ENCODE data around the gene CYFIP2. TPM values are rescaled to one million over a fixed set of nuclear protein-coding genes. Genes with fewer than 3 reads are reported as not detected.
"Not testable (repeated sequence)": the region's sequence is repeated elsewhere in the genome, so short reads cannot be mapped to it uniquely, and the experiment has no call there.

Gene CYFIP2
- total RNA-seq, 1 experiment from 2014 or later = 2.8 TPM

DNA sequence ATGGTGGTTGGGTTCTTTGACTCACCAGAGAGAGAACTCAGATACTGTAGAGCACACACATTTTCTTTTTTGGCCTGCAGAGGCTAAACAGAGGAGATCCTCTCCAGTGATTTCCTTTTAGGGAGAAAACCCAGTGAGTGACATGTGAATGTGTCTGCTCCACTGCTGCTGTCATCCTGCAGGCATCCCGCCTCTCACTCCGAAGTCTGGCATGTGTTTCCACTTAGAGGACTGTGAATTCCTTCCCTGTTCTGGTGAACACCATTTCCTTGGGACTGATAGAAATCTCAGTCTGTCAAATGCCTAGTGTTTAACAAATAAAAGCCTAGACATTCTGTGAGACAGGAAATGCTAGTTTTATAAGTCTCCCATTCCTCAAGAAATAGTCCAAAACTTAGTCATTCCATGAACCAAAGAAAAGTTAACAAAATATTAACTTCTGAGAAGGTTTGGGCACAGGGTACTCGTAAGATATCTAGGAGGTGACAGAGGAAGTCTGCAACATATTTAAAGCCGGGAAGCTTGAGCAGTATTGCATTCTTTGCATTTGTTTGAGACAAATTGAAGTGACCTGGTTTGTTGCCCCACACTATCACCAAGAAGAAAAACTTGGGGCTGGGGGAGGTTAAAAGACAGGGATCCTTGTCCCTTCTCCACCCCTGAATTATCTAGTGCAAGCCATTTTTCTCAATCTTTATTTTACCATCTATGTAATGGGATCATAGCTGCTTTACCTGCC lies 119.2 kb downstream of the CYFIP2 start:
- Histone ChIP-seq H3K9me3 (replicated peaks) (no peaks in the 10 kb centered on the region), H3K36me3 (no peaks in the 10 kb centered on the region), H3K27me3 (no peaks in the 10 kb centered on the region), H3K27ac (peak overlapping the region; percentile 46), H3K4me3 (no peak overlapping the region), H3K4me1 (peaks cover 20% of the 10 kb centered on the region)
- peak; percentile 61 to 67 for DNase-seq

DNA sequence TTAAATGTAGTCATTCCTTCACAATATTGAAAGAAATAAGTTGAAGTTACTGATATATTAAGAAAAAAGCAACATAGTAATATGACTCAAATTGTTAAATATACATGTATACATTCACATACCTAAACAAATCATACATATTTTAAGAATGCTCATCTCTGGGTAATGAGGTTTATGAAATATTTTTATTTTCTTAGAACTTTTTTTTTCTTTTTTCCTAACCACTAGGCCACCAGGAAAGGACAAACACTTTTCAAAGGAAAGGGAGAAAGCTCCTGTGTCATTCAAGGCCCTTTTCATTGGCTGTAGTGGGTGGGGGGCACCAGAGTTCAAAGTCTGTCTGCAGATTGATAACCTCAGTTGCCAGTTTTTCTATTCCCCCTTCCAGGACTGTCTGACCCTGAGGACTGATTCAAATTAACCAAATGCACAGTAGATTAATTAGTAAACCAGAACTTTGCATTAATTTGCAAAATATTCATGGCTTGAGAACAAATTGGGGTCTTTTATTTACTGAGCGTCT lies 121.2 kb downstream of the CYFIP2 start:
- Histone ChIP-seq H3K36me3 (no peaks in the 10 kb centered on the region), H3K27me3 (no peaks in the 10 kb centered on the region), H3K9me3 (replicated peaks) (no peaks in the 10 kb centered on the region), H3K4me1 (peaks cover 20% of the 10 kb centered on the region), H3K27ac (peak overlapping the region; percentile 56), H3K4me3 (peak overlapping the region; percentile 33)
- DNase-seq = peak in 1 of 2 experiments; percentile 15

DNA sequence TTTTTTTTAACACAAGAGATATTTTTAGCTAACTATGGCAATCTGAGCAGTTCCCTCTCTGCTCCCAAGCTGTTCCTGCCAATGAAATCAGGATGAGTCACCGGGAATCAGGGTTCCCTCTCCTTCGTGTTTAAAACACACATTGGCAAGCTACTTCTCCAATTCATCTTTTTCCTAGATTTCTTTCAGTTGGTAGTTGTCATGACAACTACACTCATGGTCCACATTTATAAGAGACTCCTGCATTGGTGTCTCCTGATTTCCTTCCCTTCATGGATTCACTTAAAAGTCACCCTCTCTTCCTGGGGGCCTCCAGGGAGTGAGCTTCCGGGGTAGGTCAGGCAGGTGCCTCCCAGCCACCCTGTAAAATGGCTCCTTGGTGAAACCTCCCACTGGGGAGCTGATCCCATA lies 121.8 kb downstream of the CYFIP2 start:
- peak overlapping the region; percentile 33 for H3K4me3 ChIP-seq
- H3K27ac ChIP-seq = peak overlapping the region; percentile 56
- H3K4me1 ChIP-seq = peaks cover 20% of the 10 kb centered on the region
- DNase-seq = peak; percentile 56 to 73
- no peaks in the 10 kb centered on the region for H3K27me3 ChIP-seq
- H3K9me3 ChIP-seq (replicated peaks) = no peaks in the 10 kb centered on the region
- no peaks in the 10 kb centered on the region for H3K36me3 ChIP-seq

DNA sequence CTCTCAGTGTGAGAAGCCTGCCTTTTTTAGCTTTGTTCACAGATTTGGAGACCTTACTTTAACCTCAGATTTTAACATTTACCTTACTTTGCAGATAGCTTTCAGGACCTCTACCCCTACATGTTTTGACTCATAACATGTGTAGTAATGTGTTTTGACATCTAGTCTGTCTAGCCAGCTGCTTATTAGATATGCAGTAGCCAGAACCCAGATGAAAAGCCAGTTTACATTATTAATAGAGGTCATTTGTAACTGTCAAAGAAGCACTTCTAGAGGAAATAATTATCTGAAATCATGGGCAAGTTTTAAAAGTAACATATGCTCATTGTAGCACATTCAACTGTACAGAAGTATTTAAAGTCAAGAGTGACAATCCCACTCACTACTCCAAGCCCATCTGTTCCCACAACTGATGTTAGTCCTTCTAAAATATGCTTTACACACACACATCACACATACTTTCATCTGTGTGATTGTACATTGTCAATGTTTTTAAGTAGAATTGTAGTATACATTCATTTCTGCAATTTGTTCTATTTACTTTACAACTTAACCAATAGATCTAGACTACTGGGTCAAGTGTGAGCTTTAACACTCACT lies 122.3 kb downstream of the CYFIP2 start:
- H3K4me1 ChIP-seq = peaks cover 20% of the 10 kb centered on the region
- no peak overlapping the region for H3K4me3 ChIP-seq
- H3K36me3 ChIP-seq = no peaks in the 10 kb centered on the region
- no peaks in the 10 kb centered on the region for H3K27me3 ChIP-seq
- DNase-seq = no peak
- no peaks in the 10 kb centered on the region for H3K9me3 ChIP-seq (replicated peaks)
- H3K27ac ChIP-seq = peak overlapping the region; percentile 56

DNA sequence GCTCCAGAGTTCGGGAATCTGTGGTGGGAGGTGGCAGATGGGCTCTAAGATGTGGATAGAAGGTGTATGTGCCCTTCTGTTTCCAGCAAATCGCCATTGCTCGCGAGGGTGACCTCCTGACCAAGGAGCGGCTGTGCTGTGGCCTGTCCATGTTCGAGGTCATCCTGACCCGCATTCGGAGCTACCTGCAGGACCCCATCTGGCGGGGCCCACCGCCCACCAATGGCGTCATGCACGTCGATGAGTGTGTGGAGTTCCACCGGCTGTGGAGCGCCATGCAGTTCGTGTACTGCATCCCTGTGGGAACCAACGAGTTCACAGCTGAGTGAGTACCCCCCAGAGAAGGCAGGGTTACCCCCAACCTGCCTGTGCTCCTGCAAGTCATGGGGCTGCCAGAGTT lies 123.2 kb downstream of the CYFIP2 start:
- Histone ChIP-seq H3K9me3 (replicated peaks) (no peaks in the 10 kb centered on the region), H3K27ac (no peak overlapping the region), H3K4me3 (no peak overlapping the region), H3K4me1 (peaks cover 20% of the 10 kb centered on the region), H3K27me3 (no peaks in the 10 kb centered on the region), H3K36me3 (no peaks in the 10 kb centered on the region)
- no peak for DNase-seq

DNA sequence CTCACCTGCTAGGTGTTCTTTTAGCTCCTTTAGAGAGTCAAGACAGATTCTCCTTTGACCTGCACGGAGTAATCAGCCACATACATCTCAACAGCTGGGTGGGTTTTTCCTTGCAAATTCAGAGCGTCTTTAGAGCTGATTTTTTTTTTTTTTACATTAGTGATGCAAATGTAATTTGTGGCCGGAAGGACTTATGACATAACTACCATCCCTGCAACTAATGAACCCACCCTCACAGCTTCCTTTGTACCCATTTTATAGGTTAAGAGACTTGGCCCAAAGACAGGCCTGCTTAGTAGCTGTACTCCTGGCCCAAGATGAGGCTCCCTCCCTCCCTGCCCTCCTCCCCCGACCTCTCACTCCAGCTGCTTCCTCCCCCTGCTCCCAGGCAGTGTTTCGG lies 124.2 kb downstream of the CYFIP2 start:
- H3K4me1 ChIP-seq = peaks cover 17% of the 10 kb centered on the region
- no peak overlapping the region for H3K27ac ChIP-seq
- no peak for DNase-seq
- H3K4me3 ChIP-seq = no peak overlapping the region
- no peaks in the 10 kb centered on the region for H3K27me3 ChIP-seq
- H3K9me3 ChIP-seq (replicated peaks) = no peaks in the 10 kb centered on the region
- no peaks in the 10 kb centered on the region for H3K36me3 ChIP-seq

DNA sequence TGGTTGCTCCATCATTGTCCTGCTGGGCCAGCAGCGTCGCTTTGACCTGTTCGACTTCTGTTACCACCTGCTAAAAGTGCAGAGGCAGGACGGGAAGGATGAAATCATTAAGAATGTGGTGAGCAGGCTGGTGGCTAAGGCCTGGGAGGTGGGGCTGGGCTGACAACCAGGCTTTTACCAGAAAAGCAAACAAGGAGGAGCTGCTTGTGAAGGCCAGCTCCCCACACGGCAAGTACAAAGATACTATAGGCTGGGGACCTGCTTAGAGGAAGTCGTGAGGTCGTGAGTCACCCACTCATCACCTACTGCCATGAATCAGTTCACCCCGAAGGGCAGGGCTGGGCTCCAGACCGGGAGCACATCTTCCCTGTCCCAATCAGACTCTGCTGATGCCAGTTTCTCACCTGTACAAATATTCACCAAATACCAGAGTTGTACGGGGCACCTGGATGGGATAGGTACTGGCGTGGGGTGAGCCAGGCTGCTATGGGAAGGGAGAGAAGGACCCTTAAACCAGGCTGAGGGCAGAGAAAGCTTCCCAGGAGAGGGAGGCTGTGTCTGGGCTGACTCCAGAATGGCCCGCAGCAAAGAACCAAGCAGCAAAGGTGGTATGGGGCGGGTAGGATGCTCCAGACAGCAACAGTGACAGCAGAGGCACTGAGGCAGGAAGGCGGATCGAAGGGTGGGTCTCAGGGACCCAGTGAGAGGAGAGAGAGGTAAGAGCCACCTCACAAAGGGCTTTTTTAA lies 124.8 kb downstream of the CYFIP2 start:
- Histone ChIP-seq H3K4me3 (no peak overlapping the region), H3K4me1 (peaks cover 15% of the 10 kb centered on the region), H3K27ac (no peak overlapping the region), H3K27me3 (no peaks in the 10 kb centered on the region), H3K36me3 (no peaks in the 10 kb centered on the region), H3K9me3 (replicated peaks) (no peaks in the 10 kb centered on the region)
- DNase-seq = peak; percentile 17

DNA sequence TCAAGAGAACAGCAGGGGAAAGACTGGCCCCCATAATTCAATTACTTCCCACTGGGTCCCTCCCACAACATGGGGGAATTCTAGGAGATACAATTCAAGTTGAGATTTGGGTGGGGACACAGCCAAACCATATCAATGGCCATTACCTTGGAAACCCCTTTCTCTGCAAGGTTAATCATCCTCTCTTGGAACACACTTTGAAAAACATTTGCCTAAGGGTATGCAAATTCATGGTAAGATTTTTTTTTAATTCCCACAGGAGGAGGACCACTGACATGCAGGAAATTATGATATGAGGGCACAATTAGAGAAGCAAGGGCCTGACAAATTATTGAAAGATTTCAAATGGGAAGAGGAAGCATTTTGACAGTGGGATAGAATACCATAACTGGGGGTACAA lies 132.4 kb downstream of the CYFIP2 start:
- no peak overlapping the region for H3K4me3 ChIP-seq
- no peak for DNase-seq
- no peaks in the 10 kb centered on the region for H3K36me3 ChIP-seq

DNA sequence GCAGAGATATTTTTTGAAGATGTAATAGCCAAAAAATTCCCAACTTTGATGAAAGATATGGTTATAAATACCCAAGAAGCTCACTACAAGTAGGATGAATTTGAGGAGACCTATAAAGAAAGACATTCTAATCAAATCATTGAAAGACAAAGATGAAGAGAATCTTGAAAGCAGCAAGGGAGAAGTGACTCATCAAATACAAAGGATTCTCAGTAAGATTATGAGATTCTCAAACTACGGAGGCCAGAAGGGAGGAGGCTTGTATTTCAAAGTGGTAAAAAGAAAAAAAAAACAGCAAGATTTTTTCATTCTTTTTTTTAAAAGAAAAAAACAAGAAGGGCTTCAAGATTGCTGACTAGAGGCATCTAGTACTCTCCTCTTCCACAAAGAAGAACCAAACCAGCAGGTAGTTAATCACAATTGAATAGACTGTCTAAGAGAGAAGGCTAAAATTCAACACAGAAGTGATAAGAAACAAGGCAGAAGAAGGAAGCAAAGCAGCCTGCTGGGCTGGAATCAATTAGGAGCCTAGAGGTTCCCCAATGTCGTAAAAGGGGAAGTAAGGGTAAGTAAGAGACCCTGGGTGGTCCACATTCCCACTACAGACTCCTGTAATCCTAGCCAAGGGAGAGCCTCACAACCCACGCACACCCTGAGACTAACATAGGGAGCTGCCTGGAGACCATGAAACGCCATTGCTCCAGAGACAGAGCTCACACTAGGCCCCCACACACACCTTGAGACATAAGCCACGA lies 135.0 kb downstream of the CYFIP2 start:
- H3K36me3 ChIP-seq = no peaks in the 10 kb centered on the region
- no peak overlapping the region for H3K27ac ChIP-seq
- 0 out of 2 replicates have a peak, but pooled peaks cover 5% of the 10 kb centered on the region for H3K27me3 ChIP-seq
- DNase-seq = no peak
- no peaks in the 10 kb centered on the region for H3K4me1 ChIP-seq
- peaks cover 5% of the 10 kb centered on the region; the same call in 1 of the 2 replicates for H3K9me3 ChIP-seq (replicated peaks)
- H3K4me3 ChIP-seq = no peak overlapping the region

More for the DNA sequence above, 132.4 kb downstream of the CYFIP2 start:
- no peak overlapping the region for H3K27ac ChIP-seq
- H3K27me3 ChIP-seq = no peaks in the 10 kb centered on the region
- H3K4me1 ChIP-seq = no peaks in the 10 kb centered on the region
- H3K9me3 ChIP-seq (replicated peaks) = 0 out of 2 replicates have a peak, but pooled peaks cover under 1% of the 10 kb centered on the region

DNA sequence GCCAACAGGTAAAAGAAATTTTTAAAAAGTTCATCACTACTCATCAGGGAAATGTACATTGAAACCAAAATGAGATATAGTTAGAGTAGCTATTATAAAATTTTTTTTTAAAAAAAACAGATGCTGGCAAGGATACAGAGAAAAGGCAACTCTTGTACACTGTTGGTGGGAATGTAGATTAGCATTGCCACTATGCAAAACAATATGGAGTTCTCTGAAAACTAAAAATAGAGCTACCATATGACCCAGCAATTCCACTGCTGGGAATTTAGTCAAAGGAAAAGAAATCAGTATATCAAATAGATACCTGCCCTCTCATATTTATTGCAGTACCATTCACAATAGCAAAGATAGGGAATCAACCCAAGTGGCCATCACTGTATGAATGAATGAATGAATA lies 149.9 kb downstream of the CYFIP2 start:
- Histone ChIP-seq H3K27me3 (no peaks in the 10 kb centered on the region), H3K27ac (no peak overlapping the region), H3K4me3 (no peak overlapping the region), H3K9me3 (replicated peaks) (0 out of 2 replicates have a peak, but pooled peaks cover 4% of the 10 kb centered on the region), H3K36me3 (no peaks in the 10 kb centered on the region), H3K4me1 (no peaks in the 10 kb centered on the region)
- no peak for DNase-seq

DNA sequence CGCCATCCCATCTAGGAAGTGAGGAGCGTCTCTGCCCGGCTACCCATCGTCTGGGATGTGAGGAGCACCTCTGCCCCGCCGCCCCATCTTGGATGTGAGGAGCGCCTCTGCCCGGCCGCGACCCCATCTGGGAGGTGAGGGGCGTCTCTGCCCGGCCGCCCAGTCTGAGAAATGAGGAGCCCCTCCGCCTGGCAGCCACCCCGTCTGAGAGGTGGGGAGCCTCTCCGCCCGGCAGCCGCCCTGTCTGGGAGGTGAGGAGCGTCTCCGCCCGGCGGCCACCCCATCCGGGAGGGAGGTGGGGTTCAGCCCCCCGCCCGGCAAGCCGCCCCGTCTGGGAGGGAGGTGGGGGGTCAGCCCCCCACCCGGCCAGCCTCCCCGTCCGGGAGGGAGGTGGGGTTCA lies 153.6 kb downstream of the CYFIP2 start:
- DNase-seq = not testable (repeated sequence)

DNA sequence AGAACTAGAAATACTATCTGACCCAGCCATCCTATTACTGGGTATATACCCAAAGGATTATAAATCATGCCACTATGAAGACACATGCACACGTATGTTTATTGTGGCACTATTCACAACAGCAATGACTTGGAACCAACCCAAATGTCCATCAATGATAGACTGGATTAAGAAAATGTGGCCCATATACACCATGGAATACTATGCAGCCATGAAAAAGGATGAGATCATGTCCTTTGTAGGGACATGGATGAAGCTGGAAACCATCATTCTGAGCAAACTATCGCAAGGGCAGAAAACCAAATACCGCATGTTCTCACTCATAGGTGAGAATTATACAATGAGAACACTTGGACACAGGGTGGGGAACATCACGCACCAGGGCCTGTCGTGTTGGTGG lies 164.0 kb downstream of the CYFIP2 start:
- H3K4me1 ChIP-seq; DNase-seq; H3K27ac ChIP-seq; H3K9me3 ChIP-seq (replicated peaks); H3K4me3 ChIP-seq; H3K36me3 ChIP-seq; H3K27me3 ChIP-seq: not testable (repeated sequence)

More for the DNA sequence above, 153.6 kb downstream of the CYFIP2 start:
- not testable (repeated sequence) for H3K27ac ChIP-seq; H3K4me1 ChIP-seq; H3K4me3 ChIP-seq; H3K36me3 ChIP-seq; H3K27me3 ChIP-seq; H3K9me3 ChIP-seq (replicated peaks)

DNA sequence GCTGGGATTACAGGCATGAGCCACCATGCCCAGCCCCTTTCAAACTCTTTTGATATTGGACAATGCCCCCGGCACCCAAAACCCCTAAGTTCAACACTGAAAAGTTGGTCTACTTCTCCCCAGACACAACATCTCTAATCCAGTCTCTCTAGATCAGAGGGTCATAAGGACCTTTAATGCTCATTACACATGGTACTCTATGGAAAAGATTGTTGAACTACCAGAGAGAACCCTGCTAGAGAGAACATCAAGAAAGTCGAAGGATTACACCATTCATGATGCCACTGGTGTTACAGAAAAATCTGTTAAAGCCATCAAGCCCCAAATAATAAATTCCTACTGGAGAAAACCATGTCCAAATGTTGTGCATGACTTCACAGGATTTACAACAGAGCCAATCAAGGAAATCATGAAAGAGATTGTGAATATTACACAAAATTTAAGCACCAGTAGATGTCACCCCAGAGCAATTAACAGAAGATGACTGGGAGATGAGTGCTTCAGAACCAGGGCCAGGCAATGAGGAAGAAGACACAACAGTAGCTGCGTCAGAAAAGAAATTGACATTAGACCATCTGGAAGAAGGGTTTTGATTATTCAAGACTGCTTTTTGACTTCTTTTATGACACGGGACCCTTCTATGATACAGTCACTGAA lies 165.7 kb downstream of the CYFIP2 start:
- no peak overlapping the region for H3K27ac ChIP-seq
- peak; percentile 39 to 82 for DNase-seq
- no peaks in the 10 kb centered on the region; the same call in 1 of the 2 replicates for H3K4me1 ChIP-seq
- no peak overlapping the region for H3K4me3 ChIP-seq
- no peaks in the 10 kb centered on the region; the same call in none of the 2 replicates for H3K9me3 ChIP-seq (replicated peaks)
- no peaks in the 10 kb centered on the region for H3K27me3 ChIP-seq
- H3K36me3 ChIP-seq = no peaks in the 10 kb centered on the region

DNA sequence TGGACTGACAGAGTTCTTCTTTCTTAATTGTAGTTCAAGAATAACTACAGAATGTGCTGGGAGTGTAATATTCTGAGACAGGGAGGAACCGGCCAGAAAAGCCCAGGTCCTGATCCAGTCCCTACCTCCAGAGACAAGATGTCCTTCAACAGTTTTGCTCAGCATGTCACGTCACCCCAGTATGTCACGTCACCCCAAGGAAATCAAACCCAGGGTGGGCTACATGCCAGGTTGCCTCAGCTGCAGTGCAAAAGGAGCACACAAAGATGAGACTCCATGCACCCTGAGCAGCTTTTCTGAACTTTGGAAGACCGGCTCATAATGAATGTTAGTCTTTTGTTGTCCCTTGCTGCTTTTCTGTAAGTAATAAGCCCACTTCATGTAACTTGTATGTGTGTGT lies 168.2 kb downstream of the CYFIP2 start:
- Histone ChIP-seq H3K36me3 (no peaks in the 10 kb centered on the region), H3K4me3 (no peak overlapping the region), H3K27me3 (no peaks in the 10 kb centered on the region)

More for the DNA sequence above, 168.2 kb downstream of the CYFIP2 start:
- no peaks in the 10 kb centered on the region; the same call in none of the 2 replicates for H3K9me3 ChIP-seq (replicated peaks)
- no peak for DNase-seq
- H3K27ac ChIP-seq = no peak overlapping the region
- no peaks in the 10 kb centered on the region; the same call in 1 of the 2 replicates for H3K4me1 ChIP-seq
